BLaER1 treated with 17β-estradiol and CSF1 and Interleukin-3, amounts not matched to agents 10 nM and 100 nM (cell line): ENCODE results near the gene CSN1S1.

Experiments used
- H3K27ac ChIP-seq, 11 experiments: shearing (Covaris generic); formaldehyde crosslinking; 2 replicates each; pipeline ENCODE4 v1.8.1; 2022
- H3K27me3 ChIP-seq, 11 experiments: shearing (Covaris generic); formaldehyde crosslinking; 2 replicates each; pipeline ENCODE4 v1.8.1; 2022
- H3K36me3 ChIP-seq, 11 experiments: shearing (Covaris generic); formaldehyde crosslinking; 2 replicates each; pipeline ENCODE4 v1.8.1; 2022
- H3K4me1 ChIP-seq, 10 experiments: shearing (Covaris generic); formaldehyde crosslinking; 2 replicates each; pipeline ENCODE4 v1.8.1; 2022
- H3K4me2 ChIP-seq, 11 experiments: shearing (Covaris generic); formaldehyde crosslinking; 2 replicates each; pipeline ENCODE4 v1.8.1; 2022
- H3K4me3 ChIP-seq, 10 experiments: shearing (Covaris generic); formaldehyde crosslinking; 2 replicates each; pipeline ENCODE4 v1.8.1; 2022
- H3K9ac ChIP-seq, 11 experiments: shearing (Covaris generic); formaldehyde crosslinking; 2 replicates each; pipeline ENCODE4 v1.8.1; 2022
- H3K9me3 ChIP-seq, 11 experiments: shearing (Covaris generic); formaldehyde crosslinking; replicated peaks in 1 of 11; 2 replicates each; pipeline ENCODE4 v1.8.1; 2022
- H4K20me1 ChIP-seq, 11 experiments: shearing (Covaris generic); formaldehyde crosslinking; 2 replicates each; pipeline ENCODE4 v1.8.1; 2022
- Cebpa-rat ChIP-seq, 11 experiments: shearing (Covaris generic); IDR thresholded peaks; 2 replicates each; pipeline ENCODE4 v1.8.1; 2022

CSN1S1 gene

GRCh38 chr4:69977582-69977981 lies 46.7 kb downstream of the CSN1S1 start:
- Histone ChIP-seq H3K9me3 (no peaks in the 10 kb centered on the region), H3K27me3 (no peaks in the 10 kb centered on the region), H3K36me3 (no peaks in the 10 kb centered on the region), H3K27ac (no peak overlapping the region), H3K4me3 (no peak overlapping the region), H3K4me1 (no peaks in the 10 kb centered on the region), H3K9ac (no peak overlapping the region), H3K4me2 (no peak overlapping the region), H4K20me1 (no peaks in the 10 kb centered on the region)
- no peak for TF ChIP-seq Cebpa-rat (IDR thresholded peaks at IDR 0.05)

GRCh38 chr4:69984030-69984443 lies 53.2 kb downstream of the CSN1S1 start:
- H3K9ac ChIP-seq: no peak overlapping the region
- no peak overlapping the region for H3K27ac ChIP-seq
- no peaks in the 10 kb centered on the region for H3K9me3 ChIP-seq
- no peak for TF ChIP-seq Cebpa-rat (IDR thresholded peaks at IDR 0.05)
- no peaks in the 10 kb centered on the region for H4K20me1 ChIP-seq
- no peak overlapping the region for H3K4me3 ChIP-seq
- no peaks in the 10 kb centered on the region for H3K36me3 ChIP-seq
- H3K4me1 ChIP-seq: no peaks in the 10 kb centered on the region
- no peak overlapping the region for H3K4me2 ChIP-seq
- no peaks in the 10 kb centered on the region for H3K27me3 ChIP-seq

DNA sequence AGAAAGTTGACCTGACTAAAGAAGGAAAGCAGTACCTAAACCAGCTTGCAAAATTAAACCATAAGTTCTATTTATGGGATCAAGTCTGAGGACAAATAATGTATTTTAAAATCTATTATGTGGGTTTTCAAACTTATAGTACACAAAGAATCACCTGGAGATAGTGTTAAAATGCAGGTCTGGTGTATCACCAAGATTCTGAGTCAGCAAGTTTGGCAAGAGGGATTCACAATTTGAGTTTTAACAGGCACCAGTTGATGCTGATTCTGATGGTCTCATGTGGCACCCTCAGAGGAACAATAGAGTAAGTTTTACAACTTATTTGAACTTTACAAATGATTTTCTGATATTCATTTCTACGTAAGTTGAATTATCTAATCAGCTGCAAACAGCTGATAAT lies 55.8 kb downstream of the CSN1S1 start:
- Histone ChIP-seq H3K4me3 (no peak overlapping the region), H3K27ac (no peak overlapping the region), H3K9ac (no peak overlapping the region), H3K9me3 (no peaks in the 10 kb centered on the region), H3K4me2 (no peak overlapping the region), H3K36me3 (no peaks in the 10 kb centered on the region), H3K27me3 (no peaks in the 10 kb centered on the region), H3K4me1 (no peaks in the 10 kb centered on the region), H4K20me1 (no peaks in the 10 kb centered on the region)
- TF ChIP-seq Cebpa-rat (IDR thresholded peaks at IDR 0.05): no peak

- no peaks in the 10 kb centered on the region for H3K36me3 ChIP-seq
- H3K4me2 ChIP-seq: no peak overlapping the region
- H3K9me3 ChIP-seq: no peaks in the 10 kb centered on the region
- no peak for TF ChIP-seq Cebpa-rat (IDR thresholded peaks at IDR 0.05)
- no peak overlapping the region for H3K9ac ChIP-seq
- no peak overlapping the region for H3K27ac ChIP-seq
- no peaks in the 10 kb centered on the region for H4K20me1 ChIP-seq
- no peak overlapping the region for H3K4me3 ChIP-seq
- no peaks in the 10 kb centered on the region for H3K4me1 ChIP-seq
- no peaks in the 10 kb centered on the region for H3K27me3 ChIP-seq
Measured at GRCh38 chr4:69991016-69991415, 60.1 kb downstream of the CSN1S1 start.

DNA sequence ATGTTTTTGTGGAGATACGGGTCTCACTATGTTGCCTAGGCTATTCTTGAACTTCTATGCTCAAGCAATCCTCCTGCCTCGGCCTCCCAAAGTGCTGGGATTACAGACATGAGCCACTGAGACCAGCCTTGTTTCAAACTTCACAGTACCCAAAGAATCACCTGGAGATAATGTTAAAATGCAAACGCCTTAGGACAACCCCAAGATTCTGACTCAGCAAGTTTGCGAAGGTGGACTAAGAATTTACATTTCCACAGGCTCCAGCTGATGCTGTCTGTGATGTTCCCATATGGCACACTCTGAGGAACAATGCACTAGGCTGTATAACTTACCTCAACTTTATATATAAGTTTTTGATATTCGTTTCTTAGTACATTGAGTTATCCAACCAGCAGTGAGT lies 63.9 kb downstream of the CSN1S1 start:
- Histone ChIP-seq H3K4me2 (no peak overlapping the region), H3K4me3 (no peak overlapping the region), H4K20me1 (no peaks in the 10 kb centered on the region), H3K27ac (no peak overlapping the region), H3K36me3 (no peaks in the 10 kb centered on the region), H3K9ac (no peak overlapping the region), H3K4me1 (no peaks in the 10 kb centered on the region), H3K9me3 (no peaks in the 10 kb centered on the region), H3K27me3 (no peaks in the 10 kb centered on the region)
- no peak for TF ChIP-seq Cebpa-rat (IDR thresholded peaks at IDR 0.05)

DNA sequence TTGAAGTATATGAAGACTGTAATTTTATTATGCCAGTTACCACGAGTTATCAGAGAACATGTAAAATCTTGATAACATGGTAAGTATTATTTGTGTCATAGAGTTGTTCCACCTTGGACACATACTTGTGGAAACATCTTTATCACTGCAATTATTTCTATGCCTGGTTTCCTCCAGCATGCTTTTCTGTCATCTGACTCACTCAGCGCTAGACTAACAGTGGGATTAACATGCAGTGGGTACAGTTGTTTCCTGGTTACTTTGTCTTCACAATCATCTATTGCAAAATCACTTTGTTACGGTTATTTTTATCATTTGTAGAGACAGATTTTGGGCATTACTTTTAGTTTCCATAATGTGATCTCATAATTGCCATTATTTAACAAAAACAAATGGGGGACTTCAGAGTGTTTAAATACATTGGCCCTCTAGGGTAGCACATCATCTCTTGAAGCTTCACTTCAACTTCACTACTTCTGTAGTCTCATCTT lies 64.7 kb downstream of the CSN1S1 start, which contains the start of gene STATH:
Gene STATH, plus strand, starts transcription at position 441 of the 491 bp plus-strand sequence. CDS start 2,472 bp downstream, outside the sequence.
- H3K36me3 ChIP-seq: no peaks in the 10 kb centered on the region
- no peak within 1 kb of the TSS; a peak in 1 of 22 replicates for H3K4me2 ChIP-seq
- no peak within 1 kb of the TSS for H3K9ac ChIP-seq
- H3K9me3 ChIP-seq: no peaks in the 10 kb centered on the region
- H3K4me1 ChIP-seq: no peaks in the 10 kb centered on the region
- no peak for TF ChIP-seq Cebpa-rat (IDR thresholded peaks at IDR 0.05)
- no peaks in the 10 kb centered on the region for H4K20me1 ChIP-seq
- no peak within 1 kb of the TSS for H3K4me3 ChIP-seq
- no peak within 1 kb of the TSS for H3K27ac ChIP-seq
- no peaks in the 10 kb centered on the region for H3K27me3 ChIP-seq
